Endodermal cell (in vitro differentiated cells): ENCODE measurements around the gene ARID4B. TPM values are rescaled to one million over a fixed set of nuclear protein-coding genes. Genes with fewer than 3 reads are reported as not detected.

Source experiments
- DNase-seq: peaks from one replicate; pipeline ENCODE4 v3.0.0-alpha.2; 2017
- H3K27ac ChIP-seq: 2 replicates; pipeline ENCODE4 v1.5.1; 2013; ENCODE audit warnings: mild to moderate bottlenecking, low read depth, low read length, moderate library complexity
- H3K27me3 ChIP-seq: 2 replicates; pipeline ENCODE4 v1.6.1; 2013; ENCODE audit warnings: mild to moderate bottlenecking, low read length, moderate library complexity; ENCODE audit not compliant: insufficient read depth, control insufficient read depth, poor library complexity, severe bottlenecking
- H3K36me3 ChIP-seq: 2 replicates; pipeline ENCODE4 v1.7.0; 2013; ENCODE audit warnings: mild to moderate bottlenecking, low read length, moderate library complexity; ENCODE audit not compliant: control insufficient read depth, insufficient read depth
- H3K4me1 ChIP-seq: one replicate; pipeline ENCODE4 v1.7.0; 2013; ENCODE audit warnings: low read length; ENCODE audit not compliant: control insufficient read depth, insufficient read depth
- H3K4me3 ChIP-seq: 2 replicates; pipeline ENCODE4 v1.5.1; 2013; ENCODE audit warnings: mild to moderate bottlenecking, low read length, moderate library complexity
- H3K9ac ChIP-seq: 2 replicates; pipeline ENCODE4 v1.6.1; 2013; ENCODE audit warnings: mild to moderate bottlenecking, low read length, moderate library complexity; ENCODE audit not compliant: poor library complexity, severe bottlenecking; ENCODE audit errors: extremely low read depth
- H3K9me3 ChIP-seq: 2 replicates; pipeline ENCODE4 v1.6.1; 2013; ENCODE audit warnings: mild to moderate bottlenecking, low read length, moderate library complexity; ENCODE audit not compliant: control insufficient read depth
- H3K27ac Mint-ChIP-seq: 2 replicates; pipeline ENCODE4 v1.8.0; 2020; ENCODE audit warnings: mixed read lengths
- H3K27me3 Mint-ChIP-seq: 2 replicates; pipeline ENCODE4 v1.8.0; 2021; ENCODE audit warnings: mild to moderate bottlenecking, mixed read lengths; ENCODE audit not compliant: insufficient read depth
- H3K36me3 Mint-ChIP-seq: 2 replicates; pipeline ENCODE4 v1.8.0; 2020; ENCODE audit warnings: low read depth, mixed read lengths
- H3K4me1 Mint-ChIP-seq: 2 replicates; pipeline ENCODE4 v1.8.0; 2020; ENCODE audit warnings: mixed read lengths
- H3K4me3 Mint-ChIP-seq: 2 replicates; pipeline ENCODE4 v1.8.0; 2020; ENCODE audit warnings: mild to moderate bottlenecking, moderate library complexity, mixed read lengths
- H3K9me3 Mint-ChIP-seq: 2 replicates; pipeline ENCODE4 v1.8.0; 2020; ENCODE audit warnings: mild to moderate bottlenecking, mixed read lengths
- WGBS, 2 experiments: methylation state at CpG; one replicate each; pipeline versions ENCODE4 v1.1.5 to v1.1.7; 2013; ENCODE audit warnings: missing lambda C conversion rate in 2 of 2, mixed read lengths in 1 of 2; ENCODE audit not compliant: insufficient coverage in 1 of 2, insufficient read length in 1 of 2; 5-methylcytosine and 5-hydroxymethylcytosine counted together
- total RNA-seq, 2 donors: library from RNA; stranded (reverse); fragmentation: NEBNext Ultra II Directional in 1 of 2; extraction: Animal tissue kit (Norgen Biotek cat#: 25700) in 1 of 2; gene quantifications; 2 replicates in 1 of 2; 3 replicates in 1 of 2; pipeline ENCODE4 v1.2.1, GENCODE V29; 2021
- TF ChIP-seq, protein P1 (sequence below): fragments of 200-600 bp; sonication (generic); conservative IDR thresholded peaks from 2 replicates; pipeline ENCODE4 v1.5.0; 2021; ENCODE audit warnings: antibody characterized with exemption, mild to moderate bottlenecking

The ARID4B gene
- total RNA-seq, 2 donors from 2014 or later = 40.6 to 43.1 TPM

GRCh38 chr1:235253219-235253962 is 74.6 kb downstream of the ARID4B start:
- TF ChIP-seq, protein P1, sequence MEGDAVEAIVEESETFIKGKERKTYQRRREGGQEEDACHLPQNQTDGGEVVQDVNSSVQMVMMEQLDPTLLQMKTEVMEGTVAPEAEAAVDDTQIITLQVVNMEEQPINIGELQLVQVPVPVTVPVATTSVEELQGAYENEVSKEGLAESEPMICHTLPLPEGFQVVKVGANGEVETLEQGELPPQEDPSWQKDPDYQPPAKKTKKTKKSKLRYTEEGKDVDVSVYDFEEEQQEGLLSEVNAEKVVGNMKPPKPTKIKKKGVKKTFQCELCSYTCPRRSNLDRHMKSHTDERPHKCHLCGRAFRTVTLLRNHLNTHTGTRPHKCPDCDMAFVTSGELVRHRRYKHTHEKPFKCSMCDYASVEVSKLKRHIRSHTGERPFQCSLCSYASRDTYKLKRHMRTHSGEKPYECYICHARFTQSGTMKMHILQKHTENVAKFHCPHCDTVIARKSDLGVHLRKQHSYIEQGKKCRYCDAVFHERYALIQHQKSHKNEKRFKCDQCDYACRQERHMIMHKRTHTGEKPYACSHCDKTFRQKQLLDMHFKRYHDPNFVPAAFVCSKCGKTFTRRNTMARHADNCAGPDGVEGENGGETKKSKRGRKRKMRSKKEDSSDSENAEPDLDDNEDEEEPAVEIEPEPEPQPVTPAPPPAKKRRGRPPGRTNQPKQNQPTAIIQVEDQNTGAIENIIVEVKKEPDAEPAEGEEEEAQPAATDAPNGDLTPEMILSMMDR = peak; percentile 92
- no peaks in the 10 kb centered on the region for H3K9me3 Mint-ChIP-seq
- no peaks in the 10 kb centered on the region for H3K4me1 ChIP-seq
- H3K27me3 Mint-ChIP-seq = no peaks in the 10 kb centered on the region
- no peak overlapping the region for H3K4me3 Mint-ChIP-seq
- H3K27me3 ChIP-seq = no peaks in the 10 kb centered on the region
- H3K36me3 ChIP-seq = peaks cover 55% of the 10 kb centered on the region
- no peak overlapping the region for H3K4me3 ChIP-seq
- peak; percentile 88 for DNase-seq
- H3K4me1 Mint-ChIP-seq = peaks cover 2% of the 10 kb centered on the region
- peaks cover 41% of the 10 kb centered on the region for H3K36me3 Mint-ChIP-seq
- no peak overlapping the region for H3K27ac Mint-ChIP-seq
- H3K9me3 ChIP-seq = no peaks in the 10 kb centered on the region
- H3K27ac ChIP-seq = no peak overlapping the region
- no CpG with 5 or more reads among the region's 2 CpGs for WGBS, 2 experiments
- H3K9ac ChIP-seq = no peak overlapping the region

DNA sequence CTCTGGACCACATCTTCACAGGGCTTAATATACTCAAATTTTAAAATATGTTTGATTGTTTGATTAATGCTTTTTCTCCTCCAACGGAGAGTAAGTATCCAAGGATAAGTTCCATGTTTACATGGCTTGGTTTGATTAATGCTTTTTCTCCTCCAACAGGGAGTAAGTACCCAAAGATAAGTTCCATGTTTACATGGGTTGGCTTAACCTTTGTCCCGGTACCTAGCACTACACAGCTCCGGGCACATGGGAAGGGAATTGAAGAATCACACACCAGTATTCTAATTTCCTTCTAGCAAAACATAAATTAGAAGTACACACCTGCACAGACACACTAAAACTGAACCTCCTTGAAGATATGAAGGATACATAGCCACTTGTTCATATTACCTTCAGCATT is 77.5 kb downstream of the ARID4B start:
- TF ChIP-seq, protein P1 = no peak
- no peaks in the 10 kb centered on the region for H3K4me1 ChIP-seq
- Mint-ChIP-seq H3K4me1 (peaks cover 2% of the 10 kb centered on the region), H3K27me3 (no peaks in the 10 kb centered on the region), H3K36me3 (peaks cover 47% of the 10 kb centered on the region), H3K4me3 (no peak overlapping the region), H3K27ac (peak overlapping the region; percentile 17), H3K9me3 (no peaks in the 10 kb centered on the region)
- no peaks in the 10 kb centered on the region for H3K27me3 ChIP-seq
- H3K27ac ChIP-seq = no peak overlapping the region
- WGBS, 2 experiments = 95 to 100% methylated on average over 2 to 3 of the region's 3 CpGs
- H3K36me3 ChIP-seq = peaks cover 60% of the 10 kb centered on the region
- no peak overlapping the region for H3K4me3 ChIP-seq
- no peak for DNase-seq
- no peaks in the 10 kb centered on the region for H3K9me3 ChIP-seq
- no peak overlapping the region for H3K9ac ChIP-seq

DNA sequence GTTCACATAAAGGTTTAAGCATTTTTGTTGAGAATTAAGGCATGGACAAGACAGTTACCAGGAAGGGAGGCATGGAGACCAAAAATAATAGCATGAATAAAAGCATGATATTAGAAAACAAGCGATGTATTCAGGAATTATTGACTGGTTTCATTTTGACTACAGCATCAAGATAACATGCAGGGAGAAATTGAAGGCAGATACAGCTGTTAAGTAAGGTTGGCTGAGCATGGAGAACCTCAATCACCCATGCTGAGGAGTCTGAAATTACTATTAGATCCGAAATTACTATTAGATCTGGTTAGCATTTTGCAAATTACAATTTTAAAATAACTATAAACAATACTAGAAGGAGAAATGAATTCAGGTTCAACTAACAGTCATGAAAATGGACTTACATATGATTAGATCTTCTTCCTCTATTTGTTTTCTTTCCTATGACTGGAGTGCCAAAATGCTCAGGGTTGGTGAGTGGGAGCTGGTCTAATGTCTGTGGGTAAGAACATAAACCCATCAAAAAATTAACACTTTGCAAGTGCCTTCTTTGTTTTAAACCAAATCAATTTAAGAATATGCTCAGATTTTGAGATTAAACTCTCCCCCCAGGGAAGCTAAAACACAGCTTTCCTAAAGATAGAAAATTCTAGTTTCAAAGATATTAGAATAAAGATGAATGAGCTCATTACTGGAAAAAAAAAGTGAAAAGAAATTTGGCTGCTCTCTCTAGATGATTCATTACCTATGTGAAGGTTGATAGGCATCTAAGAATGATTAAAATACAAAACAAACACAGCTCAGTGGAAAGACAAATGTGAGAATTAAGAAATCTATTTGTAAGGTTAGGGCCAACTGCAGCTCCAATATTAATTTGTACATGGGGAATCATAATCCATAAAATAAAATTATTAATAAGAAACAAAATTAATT is 81.7 kb downstream of the ARID4B start:
- Mint-ChIP-seq H3K27me3 (no peaks in the 10 kb centered on the region), H3K36me3 (peaks cover 41% of the 10 kb centered on the region), H3K4me3 (no peak overlapping the region), H3K9me3 (no peaks in the 10 kb centered on the region), H3K4me1 (peaks cover 2% of the 10 kb centered on the region), H3K27ac (no peak overlapping the region)
- Histone ChIP-seq H3K36me3 (peaks cover 65% of the 10 kb centered on the region), H3K9ac (no peak overlapping the region), H3K27ac (no peak overlapping the region), H3K4me3 (no peak overlapping the region), H3K27me3 (no peaks in the 10 kb centered on the region), H3K4me1 (no peaks in the 10 kb centered on the region), H3K9me3 (no peaks in the 10 kb centered on the region)
- 88 to 100% methylated on average over 1 to 2 of the region's 2 CpGs for WGBS, 2 experiments
- no peak for DNase-seq
- TF ChIP-seq, protein P1 = no peak
